HEK293 (cell line): ENCODE results near the gene AMPH.

ENCODE experiments used
- CTCF ChIA-PET: fragments of 350-600 bp; formaldehyde crosslinking; extraction: SDS; loops from one replicate; lab custom pipeline; 2021; ENCODE audit warnings: antibody characterized with exemption; lab: Yijun Ruan, JAX
- POLR2A ChIA-PET: fragments of 300-600 bp; formaldehyde crosslinking; extraction: SDS; loops from one replicate; lab custom pipeline; 2020; ENCODE audit warnings: antibody characterized with exemption, inconsistent platforms; lab: Yijun Ruan, JAX
- H3K27ac ChIP-seq: fragments of 200-500 bp; sonication (Bioruptor generic); 2 replicates; pipeline ENCODE4 v1.5.1; 2014; ENCODE audit warnings: low read depth, low read length, control low read depth, inconsistent platforms; ENCODE audit errors: extremely low read depth
- H3K36me3 ChIP-seq, 2 experiments: fragments of 200-500 bp in 1 of 2; sonication (Bioruptor generic) in 1 of 2; 1 replicate in 1 of 2; 2 replicates in 1 of 2; pipeline ENCODE4 v1.5.1; 2014 to 2017; ENCODE audit warnings: inconsistent platforms in 2 of 2, low read length in 2 of 2; ENCODE audit not compliant: control insufficient read depth in 2 of 2, insufficient read depth in 1 of 2
- H3K4me1 ChIP-seq: fragments of 200-500 bp; sonication (Bioruptor generic); 2 replicates; pipeline ENCODE4 v1.5.1; 2014; ENCODE audit warnings: mild to moderate bottlenecking, low read length, inconsistent platforms; ENCODE audit not compliant: control insufficient read depth, insufficient read depth
- H3K4me3 ChIP-seq: 2 replicates; pipeline ENCODE4 v1.5.1; 2011; ENCODE audit warnings: low read depth, mild to moderate bottlenecking, control low read depth, low read length, moderate library complexity
- H3K9me3 ChIP-seq: fragments of 200-500 bp; sonication (Bioruptor generic); 2 replicates; pipeline ENCODE4 v1.5.1; 2014; ENCODE audit warnings: low read depth, low read length, inconsistent platforms; ENCODE audit not compliant: control insufficient read depth, insufficient read depth
- BCL6B ChIP-seq: fragments of 450-650 bp; formaldehyde crosslinking; IDR thresholded peaks from 2 replicates; pipeline ENCODE4 v1.5.1; 2017; ENCODE audit warnings: missing biosample characterization, missing genetic modification characterization
- FEZF1 ChIP-seq: fragments of 450-650 bp; formaldehyde crosslinking; IDR thresholded peaks from 2 replicates; pipeline ENCODE4 v1.5.1; 2016; ENCODE audit warnings: missing biosample characterization, missing genetic modification characterization
- GLIS1 ChIP-seq: fragments of 450-650 bp; formaldehyde crosslinking; IDR thresholded peaks from 2 replicates; pipeline ENCODE4 v1.5.1; 2016; ENCODE audit warnings: missing biosample characterization, missing genetic modification characterization
- HIC1 ChIP-seq: fragments of 450-650 bp; formaldehyde crosslinking; IDR thresholded peaks from 2 replicates; pipeline ENCODE4 v1.5.1; 2016; ENCODE audit warnings: missing biosample characterization, missing genetic modification characterization
- KLF7 ChIP-seq: fragments of 450-650 bp; formaldehyde crosslinking; IDR thresholded peaks from 2 replicates; pipeline ENCODE4 v1.5.1; 2016; ENCODE audit warnings: missing biosample characterization, missing genetic modification characterization, borderline replicate concordance
- WT1 ChIP-seq: fragments of 450-650 bp; formaldehyde crosslinking; IDR thresholded peaks from 2 replicates; pipeline ENCODE4 v1.5.1; 2016; ENCODE audit warnings: missing biosample characterization, missing genetic modification characterization
- ZFHX2 ChIP-seq: fragments of 450-650 bp; formaldehyde crosslinking; conservative IDR thresholded peaks from 2 replicates; pipeline ENCODE4 v1.5.1; 2016; ENCODE audit warnings: missing biosample characterization, missing genetic modification characterization
- ZNF16 ChIP-seq: fragments of 450-650 bp; formaldehyde crosslinking; IDR thresholded peaks from 2 replicates; pipeline ENCODE4 v1.5.1; 2016; ENCODE audit warnings: low read depth, missing biosample characterization, missing genetic modification characterization
- ZNF184 ChIP-seq: fragments of 450-650 bp; IDR thresholded peaks from 2 replicates; pipeline ENCODE4 v1.5.1; 2018; ENCODE audit warnings: missing biosample characterization, mild to moderate bottlenecking, missing genetic modification characterization
- ZNF266 ChIP-seq: fragments of 450-650 bp; formaldehyde crosslinking; IDR thresholded peaks from 2 replicates; pipeline ENCODE4 v1.5.1; 2016; ENCODE audit warnings: missing biosample characterization, missing genetic modification characterization, low read depth
- ZNF280C ChIP-seq: fragments of 450-650 bp; formaldehyde crosslinking; IDR thresholded peaks from 2 replicates; pipeline ENCODE4 v1.5.1; 2016; ENCODE audit warnings: missing biosample characterization, missing genetic modification characterization
- ZNF311 ChIP-seq: fragments of 450-650 bp; formaldehyde crosslinking; IDR thresholded peaks from 2 replicates; pipeline ENCODE4 v1.5.1; 2017; ENCODE audit warnings: missing biosample characterization, missing genetic modification characterization, borderline replicate concordance
- ZNF585B ChIP-seq: fragments of 450-650 bp; formaldehyde crosslinking; IDR thresholded peaks from 2 replicates; pipeline ENCODE4 v1.5.1; 2016; ENCODE audit warnings: missing biosample characterization, missing genetic modification characterization
- ZSCAN4 ChIP-seq: fragments of 450-650 bp; formaldehyde crosslinking; IDR thresholded peaks from 2 replicates; pipeline ENCODE4 v1.5.1; 2017; ENCODE audit warnings: missing biosample characterization, missing genetic modification characterization
- TF ChIP-seq, protein P1 (sequence below): fragments of 450-650 bp; formaldehyde crosslinking; IDR thresholded peaks from 2 replicates; pipeline ENCODE4 v1.5.1; 2016; ENCODE audit warnings: missing biosample characterization, missing genetic modification characterization, low read depth
- TF ChIP-seq, protein P2 (sequence below): fragments of 450-650 bp; formaldehyde crosslinking; IDR thresholded peaks from 2 replicates; pipeline ENCODE4 v1.5.1; 2016; ENCODE audit warnings: missing biosample characterization, missing genetic modification characterization

Gene AMPH

DNA sequence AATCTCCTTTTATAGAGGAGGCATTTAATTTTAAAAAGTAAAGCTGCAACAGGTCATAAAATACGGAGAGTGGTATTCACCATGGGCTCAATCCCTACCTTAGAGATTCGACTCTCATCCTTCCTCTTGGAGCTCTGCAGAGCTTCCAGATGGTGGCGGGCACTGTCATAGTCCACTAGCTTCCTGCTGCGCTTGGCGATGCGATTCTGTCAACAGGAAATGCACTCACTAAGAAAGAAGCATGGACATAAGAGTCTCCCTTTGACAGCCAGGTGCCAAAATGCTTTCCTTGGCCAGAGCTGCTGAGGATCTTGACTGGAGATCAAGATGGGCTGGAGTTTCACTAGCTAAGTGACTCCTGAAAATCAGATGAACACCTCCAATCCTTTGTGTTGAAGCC, 154.4 kb downstream of the AMPH start (continued):
- TF ChIP-seq ZNF184 (tag by site-specific recombination) = no peak
- no peak for TF ChIP-seq WT1 (tag by site-specific recombination)
- TF ChIP-seq, protein P1, sequence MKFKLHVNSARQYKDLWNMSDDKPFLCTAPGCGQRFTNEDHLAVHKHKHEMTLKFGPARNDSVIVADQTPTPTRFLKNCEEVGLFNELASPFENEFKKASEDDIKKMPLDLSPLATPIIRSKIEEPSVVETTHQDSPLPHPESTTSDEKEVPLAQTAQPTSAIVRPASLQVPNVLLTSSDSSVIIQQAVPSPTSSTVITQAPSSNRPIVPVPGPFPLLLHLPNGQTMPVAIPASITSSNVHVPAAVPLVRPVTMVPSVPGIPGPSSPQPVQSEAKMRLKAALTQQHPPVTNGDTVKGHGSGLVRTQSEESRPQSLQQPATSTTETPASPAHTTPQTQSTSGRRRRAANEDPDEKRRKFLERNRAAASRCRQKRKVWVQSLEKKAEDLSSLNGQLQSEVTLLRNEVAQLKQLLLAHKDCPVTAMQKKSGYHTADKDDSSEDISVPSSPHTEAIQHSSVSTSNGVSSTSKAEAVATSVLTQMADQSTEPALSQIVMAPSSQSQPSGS (tag by site-specific recombination) = no peak
- TF ChIP-seq KLF7 (tag by site-specific recombination) = no peak
- no peak for TF ChIP-seq HIC1 (tag by site-specific recombination)
- no peak for TF ChIP-seq ZNF585B (tag by site-specific recombination)
- TF ChIP-seq, all 188 proteins: peak for 0

DNA sequence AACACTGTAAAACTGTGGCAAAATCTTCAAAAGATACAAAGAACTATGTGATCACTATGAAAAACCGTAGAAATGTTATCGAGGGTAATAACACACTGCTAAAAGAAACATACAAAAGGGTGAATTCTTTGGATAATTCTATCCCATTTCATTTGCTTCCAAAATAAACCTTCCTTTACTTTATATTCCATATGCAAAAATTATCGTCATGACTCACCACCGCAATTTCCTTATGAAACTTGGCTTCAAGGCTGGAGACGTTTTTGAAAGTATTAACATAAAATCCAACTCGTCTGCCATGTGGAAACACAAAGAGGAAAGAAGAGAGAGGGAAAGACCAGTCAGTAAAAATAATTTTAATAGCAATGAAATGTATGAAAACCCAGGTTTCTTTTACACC, 165.2 kb downstream of the AMPH start:
- no peak overlapping the region for H3K27ac ChIP-seq
- H3K36me3 ChIP-seq = no peaks in the 10 kb centered on the region
- TF ChIP-seq ZNF280C (tag by site-specific recombination) (no peak), FEZF1 (no peak), ZFHX2 (tag by site-specific recombination) (no peak), ZSCAN4 (tag by site-specific recombination) (no peak), GLIS1 (tag by site-specific recombination) (no peak), ZNF16 (tag by site-specific recombination) (no peak), ZNF266 (tag by site-specific recombination) (no peak), ZNF311 (tag by site-specific recombination) (no peak)
- ChIA-PET CTCF (no interaction called here), POLR2A (no interaction called here)
- H3K4me1 ChIP-seq = no peaks in the 10 kb centered on the region
- H3K9me3 ChIP-seq = no peaks in the 10 kb centered on the region
- H3K4me3 ChIP-seq = no peak overlapping the region

DNA sequence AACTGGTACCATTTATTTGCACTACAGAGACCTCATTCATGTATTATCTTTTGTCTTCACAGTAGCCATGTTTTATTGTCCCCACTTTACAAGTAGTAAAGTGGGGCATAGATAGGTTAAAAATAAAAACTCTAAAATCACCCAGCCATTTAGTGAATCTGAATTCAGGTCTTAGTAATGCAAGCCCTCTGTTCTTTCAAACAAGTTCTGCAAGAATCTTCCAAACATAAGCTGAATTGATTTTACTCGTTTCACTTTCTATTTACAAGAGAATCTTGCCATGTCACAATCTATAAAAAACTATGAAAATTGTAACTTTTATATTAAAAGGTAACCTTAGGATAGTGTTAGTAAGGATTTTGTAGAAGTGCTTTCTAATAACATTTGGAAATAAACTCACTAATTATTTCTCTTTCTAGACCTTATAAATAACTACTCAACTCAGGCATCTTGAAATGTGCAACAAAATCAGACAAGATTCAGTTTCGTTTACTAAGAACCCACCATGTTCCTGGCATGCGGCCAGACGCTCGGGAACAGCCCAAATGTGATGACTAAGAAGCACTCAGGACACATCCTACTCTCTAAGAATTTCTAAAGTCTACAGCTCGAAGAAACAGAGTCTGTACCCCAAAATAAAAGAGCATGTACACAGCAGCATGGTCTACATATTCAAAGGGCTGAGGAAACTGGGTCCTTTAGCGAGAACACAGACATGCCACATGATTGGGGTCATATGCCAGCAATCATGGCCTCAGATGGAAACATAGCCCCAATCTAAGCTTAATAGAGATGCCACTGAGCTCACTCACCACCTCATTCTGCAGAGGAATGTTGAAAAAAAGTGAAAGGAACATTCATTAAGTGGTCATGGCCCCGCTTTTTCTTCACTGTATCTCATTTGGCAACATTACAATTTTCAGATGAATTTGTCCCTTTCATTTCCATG, 167.6 kb downstream of the AMPH start:
- TF ChIP-seq BCL6B (tag by site-specific recombination) = peak; percentile 78
- TF ChIP-seq, protein P2, sequence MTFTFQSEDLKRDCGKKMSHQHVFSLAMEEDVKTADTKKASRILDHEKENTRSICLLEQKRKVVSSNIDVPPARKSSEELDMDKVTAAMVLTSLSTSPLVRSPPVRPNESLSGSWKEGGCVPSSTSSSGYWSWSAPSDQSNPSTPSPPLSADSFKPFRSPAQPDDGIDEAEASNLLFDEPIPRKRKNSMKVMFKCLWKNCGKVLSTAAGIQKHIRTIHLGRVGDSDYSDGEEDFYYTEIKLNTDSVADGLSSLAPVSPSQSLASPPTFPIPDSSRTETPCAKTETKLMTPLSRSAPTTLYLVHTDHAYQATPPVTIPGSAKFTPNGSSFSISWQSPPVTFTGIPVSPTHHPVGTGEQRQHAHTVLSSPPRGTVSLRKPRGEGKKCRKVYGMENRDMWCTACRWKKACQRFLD = no peak
- ChIA-PET POLR2A (no interaction called here), CTCF (no interaction called here)
- no peak overlapping the region for H3K4me3 ChIP-seq
- no peaks in the 10 kb centered on the region for H3K36me3 ChIP-seq
- H3K9me3 ChIP-seq = no peaks in the 10 kb centered on the region
- no peak overlapping the region for H3K27ac ChIP-seq
- H3K4me1 ChIP-seq = no peaks in the 10 kb centered on the region
